ENCODE data around the gene GPRC5C.

DNA sequence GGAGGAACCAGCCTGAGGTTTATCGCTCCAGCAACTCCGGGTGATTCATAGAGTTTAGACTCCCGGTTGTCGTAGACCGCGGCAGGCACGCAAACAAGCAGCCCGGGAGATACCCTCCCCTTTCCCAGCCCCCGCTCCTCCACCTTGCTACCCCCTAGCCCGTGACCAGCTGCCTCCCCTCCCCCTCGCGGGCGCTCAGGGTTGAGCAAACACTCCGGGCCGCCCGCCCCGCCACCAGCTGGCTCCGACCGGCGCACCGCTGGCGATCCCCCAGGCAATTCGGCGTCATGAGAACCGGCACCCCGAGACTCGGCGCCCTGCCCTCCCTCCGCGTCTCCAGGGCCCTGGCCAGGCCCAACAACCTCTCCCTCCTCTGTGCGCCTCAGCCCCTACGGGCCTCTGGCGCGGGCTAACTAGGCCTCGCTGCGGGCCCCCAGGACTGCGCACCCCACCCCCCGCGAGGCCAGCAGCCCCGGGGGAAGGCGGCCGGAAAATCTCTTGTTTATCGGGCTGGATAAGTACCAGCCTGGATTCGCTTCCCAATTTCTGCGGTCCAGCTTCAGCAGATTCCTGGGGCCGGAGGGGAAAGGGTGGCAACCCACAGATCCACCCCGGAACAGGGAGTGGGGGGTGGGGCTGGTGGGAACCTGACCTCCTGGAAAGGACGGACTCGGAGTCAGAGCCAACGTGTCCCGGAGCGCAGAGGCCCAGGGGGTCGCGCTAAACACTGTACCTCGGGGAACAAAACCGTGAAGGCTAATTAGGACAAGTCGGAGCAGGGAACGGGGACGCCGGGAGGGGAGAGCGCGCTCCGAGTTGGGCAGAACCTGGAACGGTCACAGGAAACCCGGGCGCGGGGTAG is 951 bp upstream of the GPRC5C start:
- TF ChIP-seq, protein P1, sequence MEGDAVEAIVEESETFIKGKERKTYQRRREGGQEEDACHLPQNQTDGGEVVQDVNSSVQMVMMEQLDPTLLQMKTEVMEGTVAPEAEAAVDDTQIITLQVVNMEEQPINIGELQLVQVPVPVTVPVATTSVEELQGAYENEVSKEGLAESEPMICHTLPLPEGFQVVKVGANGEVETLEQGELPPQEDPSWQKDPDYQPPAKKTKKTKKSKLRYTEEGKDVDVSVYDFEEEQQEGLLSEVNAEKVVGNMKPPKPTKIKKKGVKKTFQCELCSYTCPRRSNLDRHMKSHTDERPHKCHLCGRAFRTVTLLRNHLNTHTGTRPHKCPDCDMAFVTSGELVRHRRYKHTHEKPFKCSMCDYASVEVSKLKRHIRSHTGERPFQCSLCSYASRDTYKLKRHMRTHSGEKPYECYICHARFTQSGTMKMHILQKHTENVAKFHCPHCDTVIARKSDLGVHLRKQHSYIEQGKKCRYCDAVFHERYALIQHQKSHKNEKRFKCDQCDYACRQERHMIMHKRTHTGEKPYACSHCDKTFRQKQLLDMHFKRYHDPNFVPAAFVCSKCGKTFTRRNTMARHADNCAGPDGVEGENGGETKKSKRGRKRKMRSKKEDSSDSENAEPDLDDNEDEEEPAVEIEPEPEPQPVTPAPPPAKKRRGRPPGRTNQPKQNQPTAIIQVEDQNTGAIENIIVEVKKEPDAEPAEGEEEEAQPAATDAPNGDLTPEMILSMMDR (IDR thresholded peaks at IDR 0.05), result no peak
- TF ChIP-seq POLR2A (IDR thresholded peaks at IDR 0.05), result no peak
